Uterus (tissue), 4 donors: ENCODE data around the gene HUNK. TPM values are rescaled to one million over a fixed set of nuclear protein-coding genes. Genes with fewer than 3 reads are reported as not detected.

Experiments
- DNase-seq, 2 donors: peaks; one replicate each; pipeline ENCODE4 v3.0.0-alpha.2; 2019 to 2020
- H3K27ac ChIP-seq, 2 donors: fragments of 200-600 bp; sonication (generic); 1 replicate in 1 of 2; 2 replicates in 1 of 2; pipeline ENCODE4 v1.5.1; 2016 to 2018
- H3K27me3 ChIP-seq, 2 donors: fragments of 200-600 bp; sonication (generic); one replicate each; pipeline ENCODE4 v1.5.1; 2018 to 2019; ENCODE audit warnings: control low read depth in 1 of 2
- H3K36me3 ChIP-seq, 2 donors: fragments of 200-600 bp; sonication (generic); one replicate each; pipeline ENCODE4 v1.5.1; 2019; ENCODE audit warnings: control low read depth in 1 of 2
- H3K4me1 ChIP-seq, 2 donors: fragments of 200-600 bp; sonication (generic); one replicate each; pipeline ENCODE4 v1.5.1; 2018 to 2019; ENCODE audit warnings: control low read depth in 1 of 2
- H3K4me3 ChIP-seq, 2 donors: fragments of 200-600 bp; sonication (generic); 1 replicate in 1 of 2; 2 replicates in 1 of 2; pipeline ENCODE4 v1.5.1; 2018 to 2019; ENCODE audit warnings: mild to moderate bottlenecking in 1 of 2
- H3K9me3 ChIP-seq, 2 donors: fragments of 200-600 bp; sonication (generic); one replicate each; pipeline ENCODE4 v1.5.1; 2019; ENCODE audit warnings: control low read depth in 1 of 2
- CTCF ChIP-seq, 4 experiments: fragments of 200-600 bp in 2 of 4; fragments of 450-650 bp in 2 of 4; sonication (generic) in 2 of 4; IDR thresholded peaks; one replicate each; pipeline ENCODE4 v1.5.1; 2016 to 2019; ENCODE audit warnings: antibody characterized with exemption in 4 of 4, mild to moderate bottlenecking in 2 of 4, moderate library complexity in 1 of 4
- POLR2A ChIP-seq, 2 donors: fragments of 450-650 bp; IDR thresholded peaks; one replicate each; pipeline ENCODE4 v1.6.1; 2016; ENCODE audit warnings: antibody characterized with exemption in 2 of 2, mild to moderate bottlenecking in 1 of 2, moderate library complexity in 1 of 2
- intact Hi-C: fragments of 100-400 bp; cut with DNase I; formaldehyde crosslinking; loops from one replicate; pipeline ENCODE4 v1.15.1; 2023; ENCODE audit warnings: low total_unique reads
- total RNA-seq, 4 donors: library from RNA; depleted of rRNA in 3 of 4; stranded (reverse); fragments of >200 nt in 3 of 4; gene quantifications; one replicate each; pipeline versions ENCODE4 v1.1.0 to v1.2.4, GENCODE V29; 2014 to 2023
- donor health status: DM: yes; HTN: yes; CAD: no.

Gene HUNK
- total RNA-seq, 4 donors from 2014 or later: 1.5 to 8.8 (median 4.6) TPM

GRCh38 chr21:32048353-32048752 is 175.5 kb downstream of the HUNK start:
- DNase-seq: no peak
- Histone ChIP-seq H3K36me3 (no peaks in the 10 kb centered on the region), H3K27ac (no peak overlapping the region), H3K4me1 (no peaks in the 10 kb centered on the region), H3K4me3 (no peak overlapping the region), H3K27me3 (no peaks in the 10 kb centered on the region), H3K9me3 (no peaks in the 10 kb centered on the region)
- intact Hi-C loops: no loop called here
- TF ChIP-seq POLR2A (IDR thresholded peaks at IDR 0.05) (no peak), CTCF (IDR thresholded peaks at IDR 0.05) (no peak)

Other genes with a start within 250 kb of the HUNK start
- 100 to 1,000 TPM in 3 of 4 donors, 10 to 100 TPM in 1; 87.6 to 156 (median 140) TPM for gene SOD1, start 213.3 kb upstream of the HUNK start, total RNA-seq
- 10 to 100 TPM in 3 of 4 donors, 1 to 10 TPM in 1; 4.9 to 50.5 (median 13.4) TPM for gene SCAF4, start 140.9 kb upstream of the HUNK start, total RNA-seq